ENCODE data around the gene CCDC85B.

DNA sequence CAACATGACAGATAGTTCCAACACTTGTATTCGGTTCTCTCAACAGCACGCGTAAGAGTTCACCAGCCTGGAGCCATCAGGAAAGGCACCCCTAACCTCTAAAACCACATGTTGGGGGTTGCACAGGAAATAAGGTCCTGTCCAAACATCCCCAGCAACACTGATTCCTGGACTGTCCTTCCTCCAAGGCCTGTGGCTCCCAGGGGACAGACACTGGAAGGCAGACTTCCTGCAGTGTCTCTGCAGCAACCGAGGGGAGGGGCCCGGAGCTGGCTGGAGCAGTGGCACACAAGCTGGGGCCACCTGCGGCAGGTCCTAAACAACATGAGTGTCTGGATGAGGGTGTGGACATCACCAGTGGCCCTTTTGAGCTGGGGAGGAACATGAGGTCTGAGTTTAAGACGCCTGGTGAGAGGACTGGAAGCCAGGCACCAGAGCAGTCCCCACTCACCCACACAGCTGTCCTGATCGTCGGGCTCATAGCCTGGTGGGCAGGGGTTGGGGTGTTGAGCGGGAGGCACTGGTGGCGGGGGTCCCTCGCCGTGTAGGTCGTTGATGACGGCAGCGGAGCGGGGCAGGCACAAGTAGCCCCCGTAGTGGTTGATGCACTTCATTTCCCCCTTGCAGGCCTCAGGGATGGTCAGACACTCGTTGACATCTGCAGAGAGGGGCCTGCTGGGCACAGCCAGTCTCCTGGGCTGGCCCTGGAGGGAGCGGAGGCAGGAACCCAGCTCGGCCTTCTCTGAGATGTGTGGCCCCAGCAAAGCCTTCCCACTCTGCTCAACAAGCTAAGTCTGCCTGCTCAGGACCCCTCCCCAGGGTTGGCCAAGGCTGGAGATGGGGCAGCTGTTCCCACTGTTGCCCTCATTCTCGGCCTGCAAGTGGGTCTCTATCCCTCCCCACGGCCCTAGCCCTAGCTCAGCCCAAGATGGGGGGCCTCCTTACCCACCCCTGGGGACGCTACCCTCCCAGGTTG lies 19.5 kb upstream of the CCDC85B start:
- TF ChIP-seq, protein P1, sequence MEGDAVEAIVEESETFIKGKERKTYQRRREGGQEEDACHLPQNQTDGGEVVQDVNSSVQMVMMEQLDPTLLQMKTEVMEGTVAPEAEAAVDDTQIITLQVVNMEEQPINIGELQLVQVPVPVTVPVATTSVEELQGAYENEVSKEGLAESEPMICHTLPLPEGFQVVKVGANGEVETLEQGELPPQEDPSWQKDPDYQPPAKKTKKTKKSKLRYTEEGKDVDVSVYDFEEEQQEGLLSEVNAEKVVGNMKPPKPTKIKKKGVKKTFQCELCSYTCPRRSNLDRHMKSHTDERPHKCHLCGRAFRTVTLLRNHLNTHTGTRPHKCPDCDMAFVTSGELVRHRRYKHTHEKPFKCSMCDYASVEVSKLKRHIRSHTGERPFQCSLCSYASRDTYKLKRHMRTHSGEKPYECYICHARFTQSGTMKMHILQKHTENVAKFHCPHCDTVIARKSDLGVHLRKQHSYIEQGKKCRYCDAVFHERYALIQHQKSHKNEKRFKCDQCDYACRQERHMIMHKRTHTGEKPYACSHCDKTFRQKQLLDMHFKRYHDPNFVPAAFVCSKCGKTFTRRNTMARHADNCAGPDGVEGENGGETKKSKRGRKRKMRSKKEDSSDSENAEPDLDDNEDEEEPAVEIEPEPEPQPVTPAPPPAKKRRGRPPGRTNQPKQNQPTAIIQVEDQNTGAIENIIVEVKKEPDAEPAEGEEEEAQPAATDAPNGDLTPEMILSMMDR (IDR thresholded peaks at IDR 0.05): no peak
- TF ChIP-seq POLR2A (IDR thresholded peaks at IDR 0.05): no peak
